Stimulated activated naive CD4-positive, alpha-beta T cell (primary cell): ENCODE data around the gene CPNE8.

Experiments
- DNase-seq, 6 experiments: peaks; one replicate each; lab custom pipeline; 2025; lab: John Stamatoyannopoulos, UW

CPNE8 gene

DNA sequence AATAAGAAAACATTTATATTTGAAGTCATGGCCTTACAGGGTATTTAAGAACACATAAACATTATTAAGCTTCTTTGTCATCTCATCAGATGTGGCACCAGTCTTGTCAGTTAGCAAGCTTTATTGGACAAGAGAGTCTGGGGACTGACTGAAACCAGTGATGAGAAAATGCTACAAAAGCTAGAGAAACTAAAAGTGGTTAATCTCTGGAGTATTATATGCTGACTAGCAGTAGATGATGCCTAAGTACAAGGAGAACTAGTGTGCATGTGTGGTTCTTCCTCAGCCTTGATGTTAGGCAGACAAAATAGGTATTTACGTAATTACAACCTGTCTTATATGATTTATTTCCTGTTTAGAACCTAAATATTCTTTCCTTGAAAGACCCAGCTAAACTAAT is 176.5 kb downstream of the CPNE8 start:
- DNase-seq, result no peak

DNA sequence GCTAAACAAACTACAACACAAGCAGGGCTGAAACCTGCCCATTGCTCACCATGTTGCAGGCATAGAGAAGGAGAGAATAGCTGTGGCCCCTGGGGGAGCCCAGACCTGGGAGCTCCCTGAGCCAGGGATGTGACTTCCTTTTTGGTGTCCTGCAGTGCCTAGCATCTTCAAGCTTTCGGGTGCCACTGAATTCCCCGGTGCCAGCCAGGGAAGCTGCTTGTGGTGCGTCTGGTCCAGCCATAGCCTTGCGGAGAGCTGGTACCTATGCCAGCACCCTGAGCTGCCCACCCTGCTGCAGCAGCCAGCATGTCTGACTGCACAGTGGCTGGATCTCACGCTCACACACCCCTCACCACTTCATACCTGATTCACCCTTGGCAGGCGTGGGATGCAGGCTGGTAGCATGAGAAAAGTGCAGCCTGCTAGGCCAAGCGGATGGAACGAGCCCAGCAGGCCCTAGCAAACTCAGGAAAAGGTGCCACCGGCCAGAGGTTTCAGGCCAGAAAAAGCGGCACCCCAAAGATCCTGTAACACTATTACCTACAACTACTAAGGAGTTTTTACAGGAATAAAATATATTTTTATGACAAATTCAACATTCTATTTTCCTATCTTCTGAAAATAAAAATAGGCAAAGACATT is 183.7 kb downstream of the CPNE8 start:
- no peak for DNase-seq

DNA sequence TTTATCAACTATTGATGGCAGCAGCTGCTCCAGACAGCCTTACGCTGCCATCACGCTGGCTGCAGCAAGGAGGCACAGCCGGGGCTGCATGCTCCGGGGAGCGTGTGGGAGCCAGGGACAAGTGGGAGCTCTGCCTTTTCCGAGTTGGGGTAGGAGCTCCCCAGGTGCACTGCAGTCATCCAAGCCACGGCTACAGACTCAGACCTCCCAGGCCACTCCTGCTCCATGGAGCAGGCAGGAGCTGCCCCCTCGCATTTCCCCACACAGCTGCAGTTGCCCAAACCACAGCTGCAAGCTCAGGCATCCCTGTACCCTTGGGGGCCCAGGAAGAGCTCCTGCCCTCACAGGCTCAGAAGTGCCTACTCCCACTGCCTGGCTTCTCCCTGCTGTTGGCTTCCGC is 184.7 kb downstream of the CPNE8 start:
- no peak for DNase-seq

DNA sequence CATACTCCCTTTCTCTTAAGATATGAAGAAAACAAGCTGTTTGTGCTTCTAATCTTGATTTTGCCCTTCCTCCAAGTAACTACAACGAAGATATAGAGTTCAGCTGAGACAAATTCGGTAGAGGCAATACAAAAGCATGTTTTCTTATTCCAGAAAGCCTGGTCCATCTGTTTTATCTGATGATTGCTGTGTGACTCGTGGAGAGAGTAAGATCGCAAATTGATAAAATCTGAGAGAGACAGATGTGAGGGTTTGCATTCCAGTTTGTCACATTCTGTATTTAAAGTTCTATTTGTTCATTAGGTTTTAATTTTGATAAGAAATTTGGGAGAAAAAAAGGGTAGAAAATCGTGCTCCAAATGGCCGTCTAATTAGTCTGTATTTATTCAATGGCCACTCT is 192.1 kb downstream of the CPNE8 start:
- no peak for DNase-seq

DNA sequence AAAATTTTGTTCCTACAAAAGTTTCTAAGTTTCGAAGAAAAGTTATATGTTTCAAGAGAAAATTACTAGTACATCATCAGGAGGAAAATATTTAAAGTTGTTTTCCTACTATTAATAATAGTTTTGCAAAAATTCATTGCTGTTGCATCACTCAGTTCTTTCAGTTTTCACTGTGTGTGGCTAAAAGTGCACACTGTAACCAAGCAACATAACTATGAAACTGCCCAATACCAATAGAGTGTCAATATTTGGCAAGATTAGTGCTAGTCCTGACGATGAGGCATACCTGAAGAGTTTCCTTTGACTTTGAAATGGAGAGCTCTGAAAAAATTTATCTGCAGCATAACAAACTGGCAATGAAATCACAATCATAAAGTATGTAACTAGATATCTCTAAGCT is 194.3 kb downstream of the CPNE8 start:
- no peak for DNase-seq

DNA sequence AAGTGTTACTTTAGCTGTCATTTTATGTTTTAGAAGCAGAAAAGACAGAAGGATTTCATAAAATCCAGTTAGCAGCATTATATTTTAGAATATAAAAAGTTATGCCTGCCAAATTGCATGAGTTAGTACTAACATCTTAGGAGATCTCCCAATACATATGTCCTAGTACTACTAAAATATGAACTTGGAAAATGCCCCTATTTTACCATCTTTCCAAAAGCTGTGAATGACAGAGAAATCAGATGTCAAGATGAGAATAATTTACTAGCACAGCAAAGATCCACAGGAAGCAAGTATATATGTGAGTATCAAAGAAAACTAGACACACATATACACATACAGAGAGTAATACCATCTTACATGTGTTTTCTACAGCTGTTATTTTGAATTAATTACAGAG is 196.9 kb downstream of the CPNE8 start:
- DNase-seq, result no peak

DNA sequence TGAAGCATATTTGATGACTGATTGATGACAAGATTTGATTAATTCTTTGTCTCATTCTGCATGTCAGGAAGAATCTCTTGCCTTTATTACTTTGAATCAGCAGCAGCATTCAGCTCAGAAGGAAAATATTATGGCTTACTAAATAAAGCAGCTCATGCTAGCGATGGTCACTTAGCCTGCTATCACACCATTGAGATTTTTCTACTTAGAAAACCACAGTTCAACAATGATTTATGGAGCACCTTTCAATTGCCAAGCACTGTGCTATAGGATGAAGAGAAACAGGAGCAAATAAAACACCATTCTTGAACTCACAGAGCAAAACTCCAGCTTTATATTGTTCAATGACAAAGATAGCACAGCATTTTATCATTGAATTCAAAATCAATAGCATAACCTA is 197.7 kb downstream of the CPNE8 start:
- DNase-seq, result no peak

DNA sequence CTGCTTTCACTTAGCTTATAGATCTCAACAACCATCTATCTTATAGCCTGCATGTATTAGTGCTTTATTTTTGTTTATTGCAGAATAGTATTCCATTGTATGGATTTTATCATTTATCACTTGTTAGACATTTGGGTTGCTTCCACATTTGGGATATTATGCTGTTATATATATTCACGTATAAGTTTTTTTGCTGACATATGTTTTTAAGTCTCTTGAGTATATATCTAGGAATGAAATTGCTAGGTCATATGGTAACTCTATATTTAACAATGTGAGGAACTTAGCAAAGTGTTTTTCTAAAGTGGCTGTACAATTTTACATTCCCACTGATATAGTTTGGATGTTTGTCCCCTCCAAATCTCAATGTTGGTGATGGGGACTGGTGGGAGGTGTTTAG is 208.1 kb downstream of the CPNE8 start:
- DNase-seq, result no peak

DNA sequence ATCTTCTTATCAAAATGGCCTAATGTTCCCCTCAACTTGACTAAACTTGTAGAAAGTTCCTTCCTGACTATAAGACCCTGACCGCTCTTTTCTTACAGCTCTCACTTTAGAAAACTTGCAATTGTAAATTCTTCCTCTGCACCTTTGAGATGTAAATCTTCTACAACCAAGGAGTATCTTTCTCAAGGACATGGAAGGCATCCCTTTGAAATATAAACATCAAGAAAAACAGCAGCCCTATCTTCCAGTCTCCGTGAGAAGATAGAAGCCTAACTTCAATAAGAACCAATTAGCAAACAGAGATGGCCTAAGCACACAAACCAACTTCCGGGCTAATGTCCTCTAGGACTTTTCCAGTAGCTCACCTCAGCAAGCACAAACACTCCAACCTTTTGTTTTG is 210.3 kb downstream of the CPNE8 start:
- DNase-seq, result no peak

DNA sequence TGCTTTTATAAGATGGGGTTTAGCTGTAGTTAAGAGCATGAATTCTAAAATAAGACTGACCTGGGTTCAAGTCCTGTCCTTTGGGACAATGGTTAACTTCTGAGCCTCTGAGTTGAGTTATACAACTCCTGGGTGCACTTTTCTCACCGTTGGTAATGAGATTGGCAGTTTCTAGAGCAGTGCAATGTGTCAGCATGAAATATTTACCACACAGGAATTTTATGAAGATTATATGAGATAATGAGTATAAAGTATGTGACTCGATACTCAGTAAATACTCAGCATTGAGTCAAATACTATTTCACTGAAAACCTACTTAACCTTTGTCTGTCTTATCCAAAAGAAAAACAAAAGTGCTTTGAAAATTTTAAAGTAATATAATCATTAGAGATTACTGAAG is 214.2 kb downstream of the CPNE8 start:
- no peak for DNase-seq

DNA sequence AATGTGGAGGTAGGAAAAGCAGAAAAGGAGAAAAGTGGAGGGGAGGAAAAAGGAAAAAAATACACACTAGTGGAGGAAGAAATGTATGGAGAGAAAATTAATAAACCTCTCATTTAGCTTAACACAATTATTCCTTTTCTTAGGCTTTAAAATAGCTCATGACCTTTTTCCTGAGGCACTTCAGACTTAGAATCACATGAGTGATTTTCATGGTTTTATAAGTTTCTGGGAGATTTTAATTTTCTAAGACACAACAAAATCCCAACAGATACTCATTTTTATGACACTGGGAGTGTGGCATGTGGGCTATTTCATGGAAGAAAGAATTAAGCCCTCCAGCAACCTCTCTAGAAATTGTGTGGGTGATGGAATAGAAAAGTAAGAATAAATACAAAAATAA is 214.7 kb downstream of the CPNE8 start:
- no peak for DNase-seq

DNA sequence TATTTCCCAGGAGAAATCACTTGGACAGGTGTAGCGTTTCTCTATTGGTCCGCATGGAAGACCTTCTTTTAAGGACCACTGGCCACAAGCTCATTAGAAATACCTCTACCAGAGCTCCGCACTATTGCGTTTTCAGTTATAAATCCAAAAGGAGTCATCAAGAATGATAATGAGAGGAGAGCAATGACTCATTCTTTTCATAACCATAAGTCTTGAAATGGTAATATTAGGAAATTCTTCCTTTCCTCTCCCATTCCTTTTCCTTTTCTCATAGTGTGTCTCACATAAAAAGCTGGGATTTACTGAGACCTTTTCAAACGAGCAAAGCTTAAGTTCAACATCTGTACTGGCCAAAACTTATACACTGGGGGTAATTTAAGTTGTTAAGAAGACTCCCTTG is 215.7 kb downstream of the CPNE8 start:
- DNase-seq, result no peak

DNA sequence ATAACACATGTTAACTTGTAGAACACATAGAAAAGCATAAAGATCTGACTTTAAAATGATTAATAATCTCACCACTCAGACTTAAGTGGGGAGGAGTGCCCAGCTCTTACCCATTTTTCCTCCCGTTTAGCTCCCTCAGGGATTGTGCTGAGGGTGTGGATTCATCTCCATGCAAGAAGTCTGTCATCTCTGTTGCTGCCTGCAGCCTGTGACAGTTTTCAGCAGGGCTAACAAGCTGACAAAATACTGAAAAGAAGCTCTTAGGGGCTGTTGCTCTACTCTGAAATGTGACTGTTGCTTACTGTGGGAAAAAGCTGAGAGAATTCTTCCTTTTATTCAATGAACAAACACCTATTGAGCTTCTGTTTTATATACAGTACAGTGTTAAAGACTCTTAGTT is 216.2 kb downstream of the CPNE8 start:
- DNase-seq, result no peak

DNA sequence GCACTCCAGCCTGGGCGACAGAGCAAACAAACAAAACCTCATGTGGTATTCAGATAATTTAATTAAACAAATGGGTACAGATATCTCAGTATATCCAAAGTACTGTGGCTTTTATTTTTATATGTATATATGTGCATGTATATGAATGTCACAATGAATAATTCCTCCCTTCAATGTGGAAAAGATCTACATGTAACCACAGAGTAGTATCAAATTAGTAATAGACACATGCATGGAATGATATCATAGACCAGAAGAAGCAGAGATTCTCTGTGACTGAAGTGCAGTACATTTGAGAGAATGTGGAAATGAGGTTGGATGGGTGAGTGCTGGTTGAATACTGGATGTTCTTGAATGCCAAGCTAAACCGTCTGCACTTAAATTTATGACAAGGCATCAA is 222.9 kb downstream of the CPNE8 start:
- no peak for DNase-seq

DNA sequence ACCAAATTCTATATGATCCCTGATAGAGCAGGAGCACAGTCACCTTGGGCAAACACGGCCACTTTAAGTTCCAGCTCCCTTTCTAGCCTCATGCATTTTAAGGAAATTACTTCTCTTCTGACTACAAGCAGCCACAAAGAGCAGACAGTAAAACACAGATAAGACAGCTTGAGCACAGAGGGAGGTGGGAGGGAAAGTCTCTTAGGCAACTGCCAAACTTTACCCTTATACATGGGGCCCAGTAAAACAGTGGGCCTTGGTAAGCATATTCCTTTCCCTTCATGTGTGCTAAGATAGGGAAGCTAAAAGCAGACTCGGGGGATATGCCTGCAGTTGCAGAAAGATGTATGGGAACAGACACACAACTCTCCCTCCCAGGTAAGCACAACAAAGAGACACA is 235.9 kb downstream of the CPNE8 start:
- DNase-seq, result no peak

DNA sequence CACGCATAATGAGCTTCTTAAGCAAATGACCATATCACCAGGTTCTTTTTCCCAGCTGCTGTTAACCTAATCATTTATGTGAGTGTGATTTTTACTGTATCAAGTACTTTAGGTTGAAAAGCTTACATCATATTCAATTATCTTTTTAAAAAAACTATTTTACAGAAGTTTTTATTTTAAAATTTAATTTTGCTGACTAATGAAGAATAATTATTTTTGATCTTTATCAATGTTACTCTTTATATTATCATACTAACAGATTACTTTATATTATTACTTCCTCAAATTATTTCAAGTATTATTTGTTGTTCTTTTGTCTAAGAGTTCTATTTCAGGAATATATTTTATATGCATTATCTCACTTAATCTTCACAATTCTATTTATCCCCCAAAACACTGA is 236.3 kb downstream of the CPNE8 start:
- DNase-seq, result no peak

DNA sequence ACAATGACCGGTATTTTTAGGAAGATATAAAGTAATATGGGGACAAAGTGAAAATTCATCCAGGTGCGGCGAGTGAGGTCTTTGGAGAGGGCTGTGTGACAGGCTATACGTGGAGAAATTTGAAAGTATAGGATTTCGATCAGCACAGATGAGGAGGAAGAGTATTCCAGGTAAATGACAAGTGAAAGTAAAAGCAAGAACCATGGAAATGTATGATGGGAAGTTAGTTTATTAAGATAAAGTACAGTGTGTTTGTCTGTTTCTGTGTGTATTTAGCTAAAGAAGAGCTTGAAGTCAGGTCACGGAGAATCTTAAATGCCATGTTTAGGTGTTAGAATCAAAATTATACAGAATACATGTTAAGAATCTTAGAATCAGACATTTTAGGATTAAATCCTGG is 239.0 kb downstream of the CPNE8 start:
- no peak for DNase-seq

DNA sequence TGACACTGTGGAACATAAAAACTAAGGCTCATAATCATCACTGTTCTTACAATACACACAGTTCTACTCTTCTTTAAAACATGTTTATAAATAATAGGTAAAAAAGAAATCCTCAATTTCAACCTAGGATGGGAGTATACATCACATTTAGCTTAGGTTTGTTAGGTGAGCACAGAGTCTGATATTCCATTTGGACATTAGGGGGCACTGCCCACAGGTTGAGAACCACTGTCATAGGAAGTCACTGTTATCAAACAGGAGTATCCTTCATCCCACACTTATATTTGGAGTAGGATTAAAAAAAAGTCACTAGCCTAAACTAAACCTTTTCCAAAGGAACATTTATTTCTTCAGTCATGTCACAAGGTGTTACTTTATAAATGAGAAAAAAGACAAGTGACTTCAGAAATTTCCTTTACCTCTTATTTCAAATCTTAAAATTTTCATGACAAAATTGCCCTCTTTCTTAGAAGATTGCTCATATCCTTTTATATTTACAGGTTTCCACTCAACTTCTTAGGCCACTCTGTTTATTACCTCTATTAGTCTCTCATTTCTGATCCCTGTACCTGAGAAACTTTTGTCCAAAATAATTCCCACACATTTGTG is 240.6 kb downstream of the CPNE8 start:
- DNase-seq, result no peak

DNA sequence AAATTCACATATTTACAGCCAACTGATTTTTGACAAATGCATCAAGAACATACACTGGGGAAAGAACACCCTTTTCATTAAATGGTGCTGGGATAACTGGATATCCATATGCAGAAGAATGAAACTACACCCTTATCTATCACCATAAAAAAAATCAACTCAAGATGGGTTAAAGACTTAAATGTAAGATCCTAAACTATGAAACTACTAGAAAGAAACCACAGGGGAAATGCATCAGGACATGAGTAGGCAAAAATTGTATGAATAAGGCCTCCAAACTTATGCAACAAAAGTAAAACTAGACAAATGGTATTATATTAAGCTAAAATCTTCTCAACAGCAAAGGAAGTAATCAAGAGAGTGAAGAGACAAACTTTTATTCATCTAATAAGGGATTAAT is 242.6 kb downstream of the CPNE8 start:
- no peak for DNase-seq

DNA sequence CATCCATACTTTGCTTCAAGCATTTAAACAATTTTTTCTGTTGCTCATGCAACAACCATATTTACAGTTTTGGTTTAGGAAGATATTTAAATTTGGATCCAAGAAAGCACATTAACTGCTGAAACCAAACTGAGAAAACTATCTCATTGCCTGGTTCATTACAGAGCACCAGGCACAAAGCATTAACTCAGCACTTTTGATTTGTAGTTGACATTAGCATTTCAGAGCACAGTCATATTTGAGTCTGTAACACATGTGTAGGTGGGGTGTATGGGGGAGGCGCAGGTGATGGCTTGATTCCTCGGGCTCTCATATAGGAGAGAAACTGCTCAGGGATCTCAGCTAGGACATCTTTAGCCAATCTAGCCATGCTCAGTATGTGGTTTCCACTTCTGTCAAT is 251.7 kb downstream of the CPNE8 start:
- DNase-seq, result no peak

DNA sequence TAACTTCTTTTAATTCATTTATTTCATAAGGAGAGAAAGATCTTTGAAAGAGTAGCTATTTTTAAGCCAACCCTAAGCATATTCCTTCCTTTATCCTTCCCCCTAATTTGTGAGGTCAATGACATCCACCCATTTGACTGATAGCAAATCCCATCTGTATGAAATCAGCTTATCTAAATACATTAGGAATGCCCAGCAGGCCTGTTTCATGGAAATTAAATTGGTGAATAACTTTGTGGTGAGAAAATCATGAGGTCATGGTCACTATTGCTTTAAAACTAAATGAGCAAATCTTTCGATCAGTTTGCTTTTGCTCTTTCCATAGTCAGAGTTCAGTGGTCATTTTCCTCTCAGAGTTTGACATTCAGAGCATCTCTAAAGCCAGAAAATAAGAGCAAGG is 256.6 kb downstream of the CPNE8 start:
- DNase-seq, result no peak

DNA sequence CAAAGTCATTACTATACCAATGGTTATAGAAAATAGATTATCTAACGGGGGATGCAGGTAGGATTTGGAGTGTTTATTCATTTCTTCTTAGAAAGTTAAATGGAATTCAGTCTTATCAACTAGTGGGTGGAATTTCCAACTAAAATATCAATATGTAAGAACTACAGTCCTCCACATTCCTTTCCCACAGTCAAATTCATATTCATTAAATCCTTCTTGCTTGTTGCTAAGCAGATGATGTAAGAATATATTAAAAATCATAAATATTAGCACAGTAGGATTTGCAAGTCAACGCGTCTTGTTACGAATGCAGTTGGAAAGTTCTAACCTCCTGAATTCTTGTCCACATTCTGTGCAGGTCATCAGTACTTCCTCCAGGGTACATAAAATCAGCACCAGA is 259.2 kb downstream of the CPNE8 start:
- no peak for DNase-seq

DNA sequence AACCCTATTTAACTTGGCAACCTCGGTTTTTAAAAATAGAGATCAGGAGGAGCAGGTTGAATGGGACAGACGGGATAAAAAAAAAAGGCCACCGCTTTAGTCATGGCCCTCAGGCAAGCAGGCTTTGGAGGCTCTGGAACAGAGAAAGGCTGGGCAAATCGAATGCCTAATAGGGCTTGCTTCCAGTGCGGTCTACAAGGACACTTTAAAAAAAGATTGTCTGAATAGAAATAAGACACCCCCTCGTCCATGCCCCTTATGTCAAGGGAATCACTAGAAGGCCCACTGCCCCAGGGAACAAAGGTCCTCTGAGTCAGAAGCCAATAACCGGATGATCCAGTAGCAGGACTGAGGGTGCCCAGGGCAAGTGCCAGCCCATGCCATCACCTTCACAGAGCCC is 265.8 kb downstream of the CPNE8 start:
- no peak for DNase-seq

DNA sequence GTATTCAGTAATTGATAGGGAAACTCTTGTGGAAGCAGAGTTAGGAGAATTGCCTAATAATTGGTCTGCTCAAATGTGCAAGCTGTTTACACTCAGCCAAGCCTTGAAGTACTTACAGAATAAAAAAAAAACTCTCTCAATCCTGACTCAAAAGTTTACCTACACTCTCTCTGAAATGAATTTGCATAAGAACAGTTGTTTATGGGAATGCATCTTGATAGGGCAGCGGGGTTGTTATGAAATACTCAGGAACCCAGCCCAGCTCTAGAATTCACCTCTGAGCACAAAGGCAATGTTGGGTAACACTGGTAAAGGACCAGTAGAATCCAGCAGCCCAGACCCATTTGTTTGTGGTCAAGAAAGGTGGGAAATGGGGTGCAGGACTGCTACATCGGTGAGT is 267.0 kb downstream of the CPNE8 start:
- no peak for DNase-seq

DNA sequence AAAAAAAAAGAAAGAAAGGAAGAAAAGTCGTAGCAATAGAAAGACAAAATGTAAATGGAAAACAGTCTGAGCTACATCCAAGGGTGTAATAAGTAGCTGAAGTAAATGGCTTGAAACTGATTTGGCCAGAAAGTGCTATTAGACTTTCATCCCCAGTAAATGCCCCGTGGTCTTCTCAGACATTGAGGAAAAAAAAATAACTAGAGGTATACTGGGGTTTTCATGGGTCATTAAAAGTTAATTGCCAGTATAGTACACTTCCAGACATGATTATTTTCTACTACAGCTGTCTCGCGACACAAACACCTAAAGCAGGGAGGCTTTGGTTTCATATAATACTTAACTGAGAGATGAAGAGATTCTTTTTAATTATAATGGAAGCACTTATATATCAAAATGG is 271.9 kb downstream of the CPNE8 start:
- DNase-seq, result no peak
